GM19239 (cell line): ENCODE measurements around the gene FANK1.
A peak's percentile ranks its signal among the peaks of the same experiment; 100 is the strongest.
"Not testable (repeated sequence)": the region's sequence is repeated elsewhere in the genome, so short reads cannot be mapped to it uniquely, and the experiment has no call there.

Experiments
- DNase-seq: peaks from one replicate; pipeline ENCODE4 v3.0.0; 2011; ENCODE audit warnings: low spot score; ENCODE audit not compliant: insufficient read length
- FAIRE-seq: peaks from 2 replicates; lab custom pipeline; 2011; peaks lifted over from hg19 to GRCh38; lab: Jason Lieb, UNC

FANK1 gene

GRCh38 chr10:126014309-126014708, 117.9 kb downstream of the FANK1 start:
- no peak for FAIRE-seq
- DNase-seq: no peak

- FAIRE-seq: no peak
- DNase-seq: no peak
Observed at GRCh38 chr10:126015413-126015812, 119.0 kb downstream of the FANK1 start.

GRCh38 chr10:126016156-126016805, 119.9 kb downstream of the FANK1 start:
- no peak for DNase-seq
- FAIRE-seq: no peak

GRCh38 chr10:126016882-126017281, 120.5 kb downstream of the FANK1 start:
- DNase-seq: no peak
- no peak for FAIRE-seq

- FAIRE-seq (no peak), DNase-seq (no peak)
Observed at GRCh38 chr10:126017961-126018560, 121.7 kb downstream of the FANK1 start.

GRCh38 chr10:126021833-126022500, 125.6 kb downstream of the FANK1 start:
- FAIRE-seq (no peak), DNase-seq (no peak)

GRCh38 chr10:126022841-126023240, 126.5 kb downstream of the FANK1 start:
- no peak for DNase-seq
- no peak for FAIRE-seq

- FAIRE-seq: no peak
Observed at GRCh38 chr10:126027692-126028091, 131.3 kb downstream of the FANK1 start.

GRCh38 chr10:126029999-126030398, 133.6 kb downstream of the FANK1 start:
- DNase-seq: no peak
- FAIRE-seq: no peak

More at GRCh38 chr10:126027692-126028091, 131.3 kb downstream of the FANK1 start:
- DNase-seq: no peak

GRCh38 chr10:126034586-126034985, 138.2 kb downstream of the FANK1 start:
- FAIRE-seq (no peak), DNase-seq (no peak)

GRCh38 chr10:126036515-126036914, 140.2 kb downstream of the FANK1 start:
- FAIRE-seq (no peak), DNase-seq (no peak)

GRCh38 chr10:126037946-126038345, 141.6 kb downstream of the FANK1 start:
- DNase-seq (no peak), FAIRE-seq (no peak)

- FAIRE-seq: no peak
Observed at GRCh38 chr10:126041117-126041516, 144.8 kb downstream of the FANK1 start.

GRCh38 chr10:126041804-126042231, 145.5 kb downstream of the FANK1 start:
- DNase-seq: peak; percentile 75
- peak; percentile 94 for FAIRE-seq

More at GRCh38 chr10:126041117-126041516, 144.8 kb downstream of the FANK1 start:
- DNase-seq: no peak

GRCh38 chr10:126042354-126042753, 146.0 kb downstream of the FANK1 start:
- no peak for FAIRE-seq
- DNase-seq: no peak

- DNase-seq: no peak
- FAIRE-seq: no peak
Observed at GRCh38 chr10:126042906-126043305, 146.5 kb downstream of the FANK1 start.

GRCh38 chr10:126043389-126043788, 147.0 kb downstream of the FANK1 start:
- FAIRE-seq (no peak), DNase-seq (no peak)

GRCh38 chr10:126045861-126046260, 149.5 kb downstream of the FANK1 start:
- FAIRE-seq (no peak), DNase-seq (no peak)

GRCh38 chr10:126046831-126047230, 150.5 kb downstream of the FANK1 start:
- no peak for DNase-seq
- FAIRE-seq: no peak

- FAIRE-seq, DNase-seq: not testable (repeated sequence)
Observed at GRCh38 chr10:126047749-126048148, 151.4 kb downstream of the FANK1 start.
